Uterus (tissue), 2 donors: ENCODE measurements around the gene TAF7L.

Experiments
- POLR2A ChIP-seq, 2 donors: fragments of 450-650 bp; IDR thresholded peaks; one replicate each; pipeline ENCODE4 v1.6.1; 2016; ENCODE audit warnings: antibody characterized with exemption in 2 of 2, mild to moderate bottlenecking in 1 of 2, moderate library complexity in 1 of 2
- TF ChIP-seq, protein P1 (sequence below), 4 experiments: fragments of 200-600 bp in 2 of 4; fragments of 450-650 bp in 2 of 4; sonication (generic) in 2 of 4; IDR thresholded peaks; one replicate each; pipeline ENCODE4 v1.5.1; 2016 to 2019; ENCODE audit warnings: antibody characterized with exemption in 4 of 4, mild to moderate bottlenecking in 2 of 4, moderate library complexity in 1 of 4

DNA sequence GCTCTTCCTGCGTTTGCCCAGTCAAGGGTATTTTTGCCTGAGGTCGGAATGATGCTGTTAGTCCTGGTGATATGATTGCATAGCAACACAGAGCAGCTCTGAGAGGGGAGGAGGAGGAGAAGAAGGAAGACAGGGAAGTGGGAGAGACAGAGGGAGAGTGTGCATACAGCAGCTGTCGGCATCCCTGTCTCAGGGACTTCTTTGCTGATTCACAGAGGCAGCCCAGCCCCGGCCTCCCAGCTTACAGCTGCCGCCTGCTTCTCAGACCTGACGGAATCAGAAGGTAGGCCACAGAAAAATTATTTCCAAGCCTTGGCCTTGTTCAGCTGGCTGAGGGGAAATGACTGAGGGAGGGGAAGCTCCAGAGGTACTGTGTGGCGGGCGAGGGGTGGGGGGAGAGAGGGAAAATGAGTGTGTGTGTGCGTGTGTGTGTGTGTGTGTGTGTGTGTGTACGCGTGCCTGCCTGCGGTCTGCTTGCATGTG, 71.2 kb downstream of the TAF7L start:
- TF ChIP-seq, protein P1, sequence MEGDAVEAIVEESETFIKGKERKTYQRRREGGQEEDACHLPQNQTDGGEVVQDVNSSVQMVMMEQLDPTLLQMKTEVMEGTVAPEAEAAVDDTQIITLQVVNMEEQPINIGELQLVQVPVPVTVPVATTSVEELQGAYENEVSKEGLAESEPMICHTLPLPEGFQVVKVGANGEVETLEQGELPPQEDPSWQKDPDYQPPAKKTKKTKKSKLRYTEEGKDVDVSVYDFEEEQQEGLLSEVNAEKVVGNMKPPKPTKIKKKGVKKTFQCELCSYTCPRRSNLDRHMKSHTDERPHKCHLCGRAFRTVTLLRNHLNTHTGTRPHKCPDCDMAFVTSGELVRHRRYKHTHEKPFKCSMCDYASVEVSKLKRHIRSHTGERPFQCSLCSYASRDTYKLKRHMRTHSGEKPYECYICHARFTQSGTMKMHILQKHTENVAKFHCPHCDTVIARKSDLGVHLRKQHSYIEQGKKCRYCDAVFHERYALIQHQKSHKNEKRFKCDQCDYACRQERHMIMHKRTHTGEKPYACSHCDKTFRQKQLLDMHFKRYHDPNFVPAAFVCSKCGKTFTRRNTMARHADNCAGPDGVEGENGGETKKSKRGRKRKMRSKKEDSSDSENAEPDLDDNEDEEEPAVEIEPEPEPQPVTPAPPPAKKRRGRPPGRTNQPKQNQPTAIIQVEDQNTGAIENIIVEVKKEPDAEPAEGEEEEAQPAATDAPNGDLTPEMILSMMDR (IDR thresholded peaks at IDR 0.05), result no peak
- no peak for TF ChIP-seq POLR2A (IDR thresholded peaks at IDR 0.05)
